ENCODE data around the gene C2orf76.

DNA sequence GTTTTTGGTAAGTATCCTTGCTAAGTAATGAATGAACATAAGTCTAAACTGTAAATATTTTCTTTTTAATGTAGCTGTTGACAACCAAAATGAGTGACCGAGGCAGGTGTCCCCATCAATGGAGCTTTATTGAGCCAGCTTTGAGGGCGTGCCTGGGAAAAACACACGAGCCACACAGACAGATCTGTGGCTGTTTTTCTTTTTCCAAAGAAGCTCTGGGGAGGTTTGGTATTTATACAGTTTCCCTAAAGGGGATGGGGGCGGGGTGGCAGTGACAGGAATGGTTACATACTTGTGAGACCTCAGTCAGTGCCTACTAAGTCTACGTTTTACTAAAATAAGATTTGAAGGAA is 11.3 kb upstream of the C2orf76 start:
- TF ChIP-seq, protein P1, sequence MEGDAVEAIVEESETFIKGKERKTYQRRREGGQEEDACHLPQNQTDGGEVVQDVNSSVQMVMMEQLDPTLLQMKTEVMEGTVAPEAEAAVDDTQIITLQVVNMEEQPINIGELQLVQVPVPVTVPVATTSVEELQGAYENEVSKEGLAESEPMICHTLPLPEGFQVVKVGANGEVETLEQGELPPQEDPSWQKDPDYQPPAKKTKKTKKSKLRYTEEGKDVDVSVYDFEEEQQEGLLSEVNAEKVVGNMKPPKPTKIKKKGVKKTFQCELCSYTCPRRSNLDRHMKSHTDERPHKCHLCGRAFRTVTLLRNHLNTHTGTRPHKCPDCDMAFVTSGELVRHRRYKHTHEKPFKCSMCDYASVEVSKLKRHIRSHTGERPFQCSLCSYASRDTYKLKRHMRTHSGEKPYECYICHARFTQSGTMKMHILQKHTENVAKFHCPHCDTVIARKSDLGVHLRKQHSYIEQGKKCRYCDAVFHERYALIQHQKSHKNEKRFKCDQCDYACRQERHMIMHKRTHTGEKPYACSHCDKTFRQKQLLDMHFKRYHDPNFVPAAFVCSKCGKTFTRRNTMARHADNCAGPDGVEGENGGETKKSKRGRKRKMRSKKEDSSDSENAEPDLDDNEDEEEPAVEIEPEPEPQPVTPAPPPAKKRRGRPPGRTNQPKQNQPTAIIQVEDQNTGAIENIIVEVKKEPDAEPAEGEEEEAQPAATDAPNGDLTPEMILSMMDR (IDR thresholded peaks at IDR 0.05) = no peak
- no peak for TF ChIP-seq POLR2AphosphoS5 (IDR thresholded peaks at IDR 0.05)

Measured in esophagus muscularis mucosa (tissue), 3 donors.